ENCODE data around the gene COX4I1.
"Not testable (repeated sequence)": the region's sequence is repeated elsewhere in the genome, so short reads cannot be mapped to it uniquely, and the experiment has no call there.

COX4I1 gene

GRCh38 chr16:85816159-85816558 is 16.7 kb downstream of the COX4I1 start:
- no peak for DNase-seq (ENCODE audit: low spot score)
- Mint-ChIP-seq H3K27ac (no peak overlapping the region), H3K4me1 (ENCODE audit: low read depth) (no peaks in the 10 kb centered on the region), H3K9me3 (no peaks in the 10 kb centered on the region), H3K27me3 (ENCODE audit: low read depth) (peaks cover 19% of the 10 kb centered on the region), H3K4me3 (no peak overlapping the region), H3K36me3 (ENCODE audit: low read depth) (no peaks in the 10 kb centered on the region)

GRCh38 chr16:85817195-85817594 is 17.7 kb downstream of the COX4I1 start:
- not testable (repeated sequence) for H3K4me1 Mint-ChIP-seq (ENCODE audit: low read depth); H3K27ac Mint-ChIP-seq
- H3K27me3 Mint-ChIP-seq (ENCODE audit: low read depth): peaks cover 10% of the 10 kb centered on the region

GRCh38 chr16:85819245-85819644 is 19.8 kb downstream of the COX4I1 start:
- H3K4me3 Mint-ChIP-seq: no peak overlapping the region
- DNase-seq (ENCODE audit: low spot score): peak; percentile 75

More at GRCh38 chr16:85817195-85817594, 17.7 kb downstream of the COX4I1 start:
- not testable (repeated sequence) for H3K4me3 Mint-ChIP-seq; H3K36me3 Mint-ChIP-seq (ENCODE audit: low read depth); H3K9me3 Mint-ChIP-seq; DNase-seq (ENCODE audit: low spot score)

GRCh38 chr16:85819771-85820170 is 20.3 kb downstream of the COX4I1 start:
- H3K36me3 Mint-ChIP-seq (ENCODE audit: low read depth): no peaks in the 10 kb centered on the region
- H3K4me1 Mint-ChIP-seq (ENCODE audit: low read depth): no peaks in the 10 kb centered on the region

More at GRCh38 chr16:85819245-85819644, 19.8 kb downstream of the COX4I1 start:
- H3K9me3 Mint-ChIP-seq: no peaks in the 10 kb centered on the region
- H3K36me3 Mint-ChIP-seq (ENCODE audit: low read depth): no peaks in the 10 kb centered on the region
- H3K27me3 Mint-ChIP-seq (ENCODE audit: low read depth): peaks cover 3% of the 10 kb centered on the region
- H3K4me1 Mint-ChIP-seq (ENCODE audit: low read depth): no peaks in the 10 kb centered on the region
- no peak overlapping the region for H3K27ac Mint-ChIP-seq

GRCh38 chr16:85820604-85821372 is 21.3 kb downstream of the COX4I1 start:
- Mint-ChIP-seq H3K36me3 (ENCODE audit: low read depth) (no peaks in the 10 kb centered on the region), H3K4me1 (ENCODE audit: low read depth) (no peaks in the 10 kb centered on the region), H3K4me3 (no peak overlapping the region), H3K9me3 (no peaks in the 10 kb centered on the region), H3K27me3 (ENCODE audit: low read depth) (peaks cover 3% of the 10 kb centered on the region), H3K27ac (no peak overlapping the region)
- no peak for DNase-seq (ENCODE audit: low spot score)

More at GRCh38 chr16:85819771-85820170, 20.3 kb downstream of the COX4I1 start:
- no peak overlapping the region for H3K4me3 Mint-ChIP-seq
- H3K27ac Mint-ChIP-seq: no peak overlapping the region
- no peaks in the 10 kb centered on the region for H3K9me3 Mint-ChIP-seq
- peaks cover 3% of the 10 kb centered on the region for H3K27me3 Mint-ChIP-seq (ENCODE audit: low read depth)
- DNase-seq (ENCODE audit: low spot score): no peak

- H3K4me1 Mint-ChIP-seq (ENCODE audit: low read depth): no peaks in the 10 kb centered on the region
- H3K27ac Mint-ChIP-seq: no peak overlapping the region
- no peak overlapping the region for H3K4me3 Mint-ChIP-seq
- H3K27me3 Mint-ChIP-seq (ENCODE audit: low read depth): peaks cover 3% of the 10 kb centered on the region
- peak; percentile 68 for DNase-seq (ENCODE audit: low spot score)
- H3K36me3 Mint-ChIP-seq (ENCODE audit: low read depth): no peaks in the 10 kb centered on the region
- no peaks in the 10 kb centered on the region for H3K9me3 Mint-ChIP-seq
These were observed 22.1 kb downstream of the COX4I1 start for GRCh38 chr16:85821390-85822135.

- Mint-ChIP-seq H3K27ac (no peak overlapping the region), H3K36me3 (ENCODE audit: low read depth) (no peaks in the 10 kb centered on the region), H3K9me3 (no peaks in the 10 kb centered on the region), H3K4me3 (no peak overlapping the region), H3K4me1 (ENCODE audit: low read depth) (no peaks in the 10 kb centered on the region), H3K27me3 (ENCODE audit: low read depth) (peaks cover 3% of the 10 kb centered on the region)
- DNase-seq (ENCODE audit: low spot score): no peak
These were observed 22.6 kb downstream of the COX4I1 start for GRCh38 chr16:85822145-85822544.

- Mint-ChIP-seq H3K9me3 (no peaks in the 10 kb centered on the region), H3K27me3 (ENCODE audit: low read depth) (peaks cover 3% of the 10 kb centered on the region), H3K27ac (no peak overlapping the region), H3K4me1 (ENCODE audit: low read depth) (no peaks in the 10 kb centered on the region), H3K4me3 (no peak overlapping the region), H3K36me3 (ENCODE audit: low read depth) (no peaks in the 10 kb centered on the region)
- DNase-seq (ENCODE audit: low spot score): no peak
These were observed 23.9 kb downstream of the COX4I1 start for GRCh38 chr16:85823328-85823920.

GRCh38 chr16:85824161-85825135 is 25.0 kb downstream of the COX4I1 start:
- Mint-ChIP-seq H3K9me3 (no peaks in the 10 kb centered on the region), H3K4me3 (no peak overlapping the region), H3K27me3 (ENCODE audit: low read depth) (peaks cover 4% of the 10 kb centered on the region), H3K4me1 (ENCODE audit: low read depth) (no peaks in the 10 kb centered on the region), H3K36me3 (ENCODE audit: low read depth) (no peaks in the 10 kb centered on the region), H3K27ac (no peak overlapping the region)
- DNase-seq (ENCODE audit: low spot score): no peak

GRCh38 chr16:85825326-85825725 is 25.8 kb downstream of the COX4I1 start:
- Mint-ChIP-seq H3K27ac (no peak overlapping the region), H3K27me3 (ENCODE audit: low read depth) (peaks cover 4% of the 10 kb centered on the region), H3K4me3 (no peak overlapping the region), H3K4me1 (ENCODE audit: low read depth) (no peaks in the 10 kb centered on the region), H3K9me3 (no peaks in the 10 kb centered on the region), H3K36me3 (ENCODE audit: low read depth) (no peaks in the 10 kb centered on the region)
- no peak for DNase-seq (ENCODE audit: low spot score)

- Mint-ChIP-seq H3K36me3 (ENCODE audit: low read depth) (no peaks in the 10 kb centered on the region), H3K4me1 (ENCODE audit: low read depth) (no peaks in the 10 kb centered on the region), H3K4me3 (no peak overlapping the region), H3K27ac (no peak overlapping the region), H3K9me3 (no peaks in the 10 kb centered on the region), H3K27me3 (ENCODE audit: low read depth) (peaks cover 10% of the 10 kb centered on the region)
- no peak for DNase-seq (ENCODE audit: low spot score)
These were observed 27.3 kb downstream of the COX4I1 start for GRCh38 chr16:85826686-85827247.

- Mint-ChIP-seq H3K9me3 (no peaks in the 10 kb centered on the region), H3K4me1 (ENCODE audit: low read depth) (no peaks in the 10 kb centered on the region), H3K4me3 (no peak overlapping the region), H3K36me3 (ENCODE audit: low read depth) (no peaks in the 10 kb centered on the region), H3K27ac (no peak overlapping the region), H3K27me3 (ENCODE audit: low read depth) (peaks cover 12% of the 10 kb centered on the region)
- no peak for DNase-seq (ENCODE audit: low spot score)
These were observed 28.7 kb downstream of the COX4I1 start for GRCh38 chr16:85828166-85828565.

- H3K4me1 Mint-ChIP-seq (ENCODE audit: low read depth): no peaks in the 10 kb centered on the region
- H3K27ac Mint-ChIP-seq: no peak overlapping the region
- DNase-seq (ENCODE audit: low spot score): no peak
- H3K36me3 Mint-ChIP-seq (ENCODE audit: low read depth): no peaks in the 10 kb centered on the region
- no peaks in the 10 kb centered on the region for H3K9me3 Mint-ChIP-seq
- H3K4me3 Mint-ChIP-seq: no peak overlapping the region
- H3K27me3 Mint-ChIP-seq (ENCODE audit: low read depth): peaks cover 12% of the 10 kb centered on the region
These were observed 29.8 kb downstream of the COX4I1 start for GRCh38 chr16:85829171-85829719.
